ENCODE data around the gene PRKCH.

PRKCH gene

DNA sequence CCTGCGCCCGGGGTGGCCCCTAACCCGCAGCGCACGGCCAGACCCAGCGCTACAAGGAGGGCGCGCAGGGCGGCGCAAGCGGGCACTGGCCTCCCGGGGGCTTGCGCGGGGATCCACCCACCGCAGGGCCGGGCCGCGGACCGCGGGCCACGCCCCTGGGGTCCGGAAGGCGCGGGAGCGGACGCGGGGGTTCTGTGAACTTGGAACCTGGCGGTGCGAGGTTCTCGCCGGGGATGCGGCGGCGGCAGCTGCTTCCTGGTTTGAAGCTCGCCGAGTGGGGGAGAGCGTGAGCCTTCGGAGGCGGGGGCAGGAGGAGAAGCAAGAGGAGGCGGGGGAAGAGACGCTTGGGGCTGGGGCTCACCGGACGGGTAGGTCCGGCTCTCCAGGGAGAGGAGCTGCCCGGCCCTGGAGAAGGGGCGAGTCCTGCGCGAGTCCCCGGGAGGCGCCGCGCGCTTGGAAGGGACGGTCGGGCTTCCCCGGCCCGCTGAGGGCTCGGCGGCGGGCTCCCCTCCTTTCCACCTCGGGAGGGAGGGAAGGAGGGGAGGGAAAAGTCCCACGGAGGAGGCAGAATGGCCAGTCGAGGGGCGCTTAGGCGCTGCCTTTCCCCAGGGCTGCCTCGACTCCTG, at the start of gene PRKCH:
Gene PRKCH (plus strand): TSS at position 195 of the 626 bp plus-strand sequence. CDS start 523 bp downstream, outside the sequence.
- DNase-seq (ENCODE audit: low spot score) (no peak), FAIRE-seq (no peak)

DNA sequence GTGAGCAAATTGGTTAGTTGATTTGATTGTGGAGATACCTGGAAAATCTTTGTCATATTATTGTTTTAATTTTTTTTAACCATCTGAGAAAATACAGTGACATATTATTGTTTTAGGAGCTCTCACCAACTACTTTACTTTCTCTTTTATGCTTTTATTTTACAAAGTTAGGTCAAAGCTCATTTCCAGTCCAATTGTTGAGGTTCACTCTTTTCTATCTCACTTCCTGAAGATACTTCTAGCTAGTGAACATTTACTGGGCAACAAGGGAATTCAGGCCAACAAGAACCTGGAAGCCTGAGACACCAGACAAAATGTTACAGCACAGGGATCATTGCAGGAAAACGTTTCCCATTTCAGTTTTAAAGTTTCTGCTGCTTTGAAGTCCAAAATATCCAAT, 44.1 kb upstream of the PRKCH start:
- no peak for FAIRE-seq
- no peak for DNase-seq (ENCODE audit: low spot score)

DNA sequence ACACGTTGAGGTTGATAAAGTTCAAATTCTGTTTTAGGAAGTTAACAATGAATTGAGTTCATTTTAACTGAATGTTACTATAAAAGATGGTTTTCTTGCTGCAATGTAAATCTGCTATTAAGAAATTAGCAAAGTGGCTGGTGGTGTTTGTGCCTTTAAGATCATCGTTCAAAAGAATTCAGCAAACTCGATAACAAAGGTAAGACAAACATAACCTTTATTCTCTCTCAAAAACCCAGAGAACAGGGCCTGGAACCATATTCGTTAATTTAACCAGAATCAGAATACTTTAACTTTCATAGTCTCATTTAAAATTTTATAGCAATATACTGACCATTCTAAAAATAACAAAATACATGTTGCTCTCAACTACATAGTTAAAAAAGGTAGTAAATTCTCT, 43.6 kb upstream of the PRKCH start:
- DNase-seq (ENCODE audit: low spot score): no peak
- no peak for FAIRE-seq

DNA sequence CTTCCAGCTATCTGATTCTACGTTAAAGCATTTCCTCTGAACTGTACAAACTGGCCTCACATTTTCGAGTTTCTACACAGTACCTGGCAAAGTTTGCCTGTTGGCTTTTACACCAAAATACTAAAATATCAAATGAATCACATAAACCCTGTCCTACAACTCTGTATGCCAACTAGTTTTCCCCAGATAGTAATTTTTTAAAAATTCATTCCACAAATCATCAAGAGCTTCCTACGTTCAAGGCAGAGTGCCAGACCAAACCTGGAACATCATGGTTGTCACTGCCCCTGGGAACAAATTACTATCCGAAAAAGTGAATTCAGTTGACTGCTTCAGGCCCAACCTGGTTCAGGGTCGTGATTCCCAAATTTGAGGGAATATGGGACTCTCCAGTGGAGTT, 42.3 kb upstream of the PRKCH start:
- DNase-seq (ENCODE audit: low spot score) (no peak), FAIRE-seq (no peak)

DNA sequence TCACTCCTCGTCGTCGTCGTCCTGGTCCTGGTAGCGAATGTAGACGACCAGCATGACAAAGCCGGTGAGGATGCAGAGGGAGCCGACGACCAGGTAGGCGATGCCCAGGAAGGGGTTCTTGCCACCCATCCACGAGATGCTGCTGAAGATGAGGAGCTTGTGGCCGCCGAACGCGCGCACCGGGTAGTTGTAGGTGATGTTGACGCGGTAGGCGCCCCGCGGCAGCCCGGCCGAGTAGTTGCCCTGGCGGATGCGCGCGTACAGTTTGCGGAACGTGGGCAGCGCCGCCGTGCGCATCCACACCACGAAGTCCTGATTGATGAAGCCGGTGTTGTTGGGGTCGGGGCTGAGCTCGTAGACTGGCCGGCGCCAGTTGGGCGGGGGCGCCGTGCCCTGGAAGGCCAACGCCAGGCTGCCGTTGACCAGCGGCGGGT, 41.3 kb upstream of the PRKCH start:
- DNase-seq (ENCODE audit: low spot score) (no peak), FAIRE-seq (no peak)

DNA sequence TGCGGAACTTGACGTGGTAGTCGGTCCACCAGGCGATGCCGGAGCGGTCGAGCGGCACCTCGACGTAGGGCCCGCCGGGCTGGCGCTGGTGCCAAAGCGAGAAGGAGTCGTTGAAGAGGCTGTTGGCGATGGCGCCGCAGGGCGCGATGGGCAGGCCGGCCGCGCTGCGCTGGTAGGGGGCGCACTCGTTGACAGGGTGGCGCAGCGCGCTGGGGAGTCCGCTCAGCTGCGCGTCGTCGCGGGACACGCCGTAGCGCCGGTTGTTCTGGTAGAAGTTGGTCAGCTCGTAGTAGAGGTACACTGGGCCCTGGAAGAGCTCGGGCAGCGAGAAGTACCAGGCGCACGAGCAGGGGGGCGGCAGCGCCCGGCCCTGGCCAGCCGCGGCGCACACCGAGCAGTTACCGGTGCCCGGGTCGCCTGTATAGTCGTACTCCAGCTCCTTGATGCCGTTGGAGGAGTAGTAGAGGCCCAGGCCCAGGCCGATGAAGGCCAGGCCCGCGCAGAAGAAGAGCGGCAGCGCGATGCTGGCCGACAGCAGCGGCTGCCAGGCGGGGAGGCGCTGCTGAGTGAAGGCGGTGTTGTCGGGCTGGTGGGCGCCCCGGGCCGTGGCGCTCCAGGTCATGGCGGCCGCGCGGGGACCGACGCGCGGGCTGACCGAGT, 40.7 kb upstream of the PRKCH start:
- DNase-seq (ENCODE audit: low spot score) (no peak), FAIRE-seq (no peak)

DNA sequence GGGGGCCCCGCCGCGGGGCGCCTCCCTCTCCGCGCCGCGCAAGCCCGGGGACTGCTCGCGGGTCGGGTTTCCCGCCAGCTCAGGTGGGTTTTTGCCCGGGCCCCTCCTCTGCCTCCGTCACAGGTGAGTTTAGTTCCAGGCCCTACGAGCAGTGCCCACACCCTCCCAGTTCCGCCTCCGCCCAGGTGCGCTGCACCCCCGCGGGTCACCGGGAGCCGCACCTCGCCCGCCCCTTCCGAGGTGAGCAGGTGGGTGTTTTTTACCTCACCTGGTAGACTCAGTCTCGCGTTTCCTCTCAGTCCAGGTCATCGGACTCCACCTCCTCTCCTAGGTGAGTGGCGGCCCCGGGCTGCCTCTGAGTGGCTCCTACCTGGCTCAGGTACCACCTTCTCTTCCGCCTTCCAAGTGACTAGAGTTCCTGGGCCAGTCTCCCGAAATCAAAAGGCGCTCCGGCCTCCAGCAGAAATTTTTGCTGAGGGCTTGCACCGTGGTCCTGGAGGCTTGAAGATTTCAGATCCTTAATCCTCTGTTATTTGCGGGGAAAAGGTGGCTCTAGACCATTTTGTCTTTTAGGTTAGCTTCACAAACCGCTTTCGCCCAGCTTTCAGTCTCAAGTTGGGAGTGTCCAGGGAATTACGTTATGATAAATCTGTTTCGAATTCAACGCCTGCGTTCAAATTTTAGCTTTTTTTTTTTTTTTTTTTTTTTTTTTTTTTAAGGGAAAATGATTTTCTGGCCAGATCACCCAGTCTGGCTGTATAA, 40.0 kb upstream of the PRKCH start, which contains the start of gene TMEM30B:
Gene TMEM30B (minus strand): TSS at position 153 of the 762 bp plus-strand sequence. CDS start 191 bp downstream, outside the sequence.
- DNase-seq (ENCODE audit: low spot score): no peak
- no peak for FAIRE-seq

DNA sequence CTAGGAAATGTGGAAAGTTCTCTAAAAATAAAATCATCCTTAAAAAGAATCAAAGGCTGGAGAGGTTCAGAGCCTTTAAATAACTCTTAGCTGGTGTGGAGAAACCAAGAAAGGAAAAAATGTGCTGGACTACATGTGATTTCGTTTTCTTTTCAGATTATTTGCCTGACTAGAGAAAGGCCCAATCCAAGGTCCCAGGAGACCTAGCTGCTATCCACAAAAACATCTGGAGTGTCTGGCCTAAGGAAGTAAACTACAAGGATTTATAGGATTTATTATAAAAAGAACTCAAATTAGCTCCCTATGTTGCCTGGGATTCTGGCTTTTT, 39.5 kb upstream of the PRKCH start:
- DNase-seq (ENCODE audit: low spot score) (no peak), FAIRE-seq (no peak)

DNA sequence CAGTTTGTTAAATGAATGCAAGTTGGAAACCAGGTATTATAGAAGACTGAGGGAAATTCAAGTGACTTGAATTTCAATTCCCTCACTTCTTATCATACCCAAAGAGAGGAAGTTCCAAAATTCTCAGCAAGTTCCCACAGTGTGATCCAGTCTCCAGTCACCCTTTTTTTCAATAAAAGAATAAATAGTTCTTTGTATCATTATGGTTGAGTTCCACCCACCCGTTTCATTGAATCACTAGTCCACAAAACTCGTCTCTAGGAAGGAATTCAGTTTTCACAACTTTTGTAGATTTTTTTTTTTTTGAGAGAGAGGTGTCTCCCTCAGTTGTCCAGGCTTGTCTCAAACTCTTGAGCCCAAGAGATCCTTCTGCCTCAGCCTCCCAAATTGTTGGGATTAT, 38.6 kb upstream of the PRKCH start:
- no peak for DNase-seq (ENCODE audit: low spot score)
- FAIRE-seq: no peak

DNA sequence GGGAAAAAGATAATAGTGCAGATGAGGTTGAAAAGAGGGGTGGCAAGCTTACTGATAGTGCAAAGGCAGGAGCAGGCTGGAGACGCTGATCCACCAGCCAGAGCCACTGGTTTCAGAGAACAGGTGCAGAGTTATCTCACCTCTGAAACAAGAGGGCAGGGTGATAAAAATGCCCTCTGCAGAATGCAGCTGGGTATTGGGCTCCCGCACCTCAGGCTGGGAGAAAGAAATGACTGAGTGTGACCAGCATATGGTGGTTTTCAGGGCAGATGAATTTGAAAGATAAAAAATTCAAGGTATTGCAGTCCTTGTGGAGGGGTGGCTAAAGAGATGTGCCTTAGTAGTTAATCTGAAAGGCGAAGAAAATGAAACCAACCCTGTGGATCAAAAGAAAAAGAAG, 37.4 kb upstream of the PRKCH start:
- FAIRE-seq (no peak), DNase-seq (ENCODE audit: low spot score) (no peak)

DNA sequence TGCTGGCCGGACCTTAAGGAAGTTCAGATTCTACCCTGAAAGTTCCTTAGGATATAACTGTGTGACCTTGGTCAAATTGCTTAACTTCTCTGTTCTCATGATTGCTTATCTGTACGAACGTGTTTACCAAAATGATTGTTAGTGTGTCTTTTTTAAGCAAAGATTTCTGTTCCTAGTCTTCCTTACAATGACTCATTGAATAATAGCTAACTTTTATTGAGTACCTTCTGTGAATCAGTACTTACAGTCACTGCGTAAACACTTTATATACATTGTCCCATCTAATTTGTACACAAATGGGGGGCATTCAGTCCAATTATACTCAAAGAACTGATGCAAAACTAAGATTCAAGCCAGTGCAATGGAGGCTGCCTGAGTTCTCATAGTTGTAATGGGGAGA, 36.0 kb upstream of the PRKCH start:
- DNase-seq (ENCODE audit: low spot score) (no peak), FAIRE-seq (no peak)

DNA sequence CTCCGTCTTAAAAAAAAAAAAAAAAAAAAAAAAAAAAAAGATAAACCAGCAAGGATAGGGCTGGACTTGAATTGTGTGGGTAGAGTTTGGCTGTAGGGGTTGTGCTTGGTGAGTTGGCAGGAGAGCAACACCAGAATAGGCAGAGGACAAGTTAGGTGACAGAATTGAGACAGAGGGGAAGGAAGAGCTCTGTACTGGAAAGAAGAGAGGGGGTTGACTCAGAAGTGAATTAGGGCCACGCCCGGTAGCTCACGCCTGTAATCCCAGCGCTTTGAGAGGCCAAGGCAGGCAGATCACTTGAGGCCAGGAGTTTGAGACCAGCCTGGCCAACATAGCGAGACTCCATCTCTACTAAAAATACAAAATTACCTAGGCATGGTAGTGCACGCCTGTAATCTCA, 34.2 kb upstream of the PRKCH start:
- no peak for DNase-seq (ENCODE audit: low spot score)
- no peak for FAIRE-seq

DNA sequence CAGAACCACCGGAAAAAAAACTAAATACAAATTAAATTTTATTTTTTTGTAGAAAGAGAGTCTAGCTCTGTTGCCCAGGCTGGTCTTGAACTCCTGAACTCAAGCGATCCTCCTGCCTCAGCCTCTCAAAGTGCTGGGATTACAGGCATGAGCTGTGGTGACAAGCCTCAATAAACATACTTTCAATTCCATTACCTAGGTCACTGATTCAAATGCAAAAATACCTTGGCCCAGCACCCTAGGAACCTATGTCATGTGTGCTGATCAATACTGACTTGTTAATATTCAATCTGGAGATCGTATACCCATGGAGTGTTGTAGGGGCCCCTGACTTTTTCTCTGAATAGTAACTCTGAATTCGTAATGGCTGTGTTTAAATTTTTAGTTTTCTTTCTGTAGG, 33.2 kb upstream of the PRKCH start:
- no peak for DNase-seq (ENCODE audit: low spot score)
- FAIRE-seq: no peak

DNA sequence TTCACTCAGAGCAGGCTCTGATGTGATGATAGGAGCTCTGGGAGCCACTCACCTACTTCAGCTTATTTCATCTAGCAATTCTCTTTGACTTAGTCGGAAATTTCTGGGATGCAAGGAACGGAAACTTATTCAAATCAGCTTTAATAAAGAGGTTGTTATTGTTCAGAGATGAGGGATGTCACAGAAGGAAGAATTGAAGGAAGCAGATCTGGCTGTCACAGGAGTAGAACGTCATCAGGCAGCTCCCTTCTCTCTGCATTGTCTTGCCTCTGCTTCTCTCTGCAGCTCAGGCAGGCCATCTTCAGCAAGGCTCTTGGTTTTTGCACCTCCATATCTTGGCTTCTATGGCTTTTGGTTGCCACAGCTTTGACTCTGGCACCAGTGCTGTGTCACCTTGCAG, 32.7 kb upstream of the PRKCH start:
- FAIRE-seq (no peak), DNase-seq (ENCODE audit: low spot score) (no peak)

DNA sequence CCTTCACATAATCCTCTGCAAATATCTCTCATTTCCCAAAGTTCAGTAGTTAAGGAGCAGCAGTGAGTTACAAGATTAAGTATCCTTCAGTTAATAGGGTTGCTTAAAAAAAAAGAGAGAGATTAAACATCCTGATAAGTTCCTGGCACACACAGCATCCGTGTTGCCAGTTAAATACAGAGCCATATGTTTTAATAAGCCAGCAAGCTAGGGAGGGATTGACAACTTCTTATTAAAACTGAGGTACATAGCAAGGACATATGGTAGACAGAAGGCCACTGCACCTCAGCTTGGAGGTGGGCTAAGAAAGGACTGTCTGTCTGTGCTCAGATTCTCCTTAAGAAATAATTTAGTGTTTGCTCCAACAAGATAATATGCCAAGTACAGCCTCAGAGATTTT, 30.7 kb upstream of the PRKCH start:
- FAIRE-seq: no peak
- DNase-seq (ENCODE audit: low spot score): no peak

DNA sequence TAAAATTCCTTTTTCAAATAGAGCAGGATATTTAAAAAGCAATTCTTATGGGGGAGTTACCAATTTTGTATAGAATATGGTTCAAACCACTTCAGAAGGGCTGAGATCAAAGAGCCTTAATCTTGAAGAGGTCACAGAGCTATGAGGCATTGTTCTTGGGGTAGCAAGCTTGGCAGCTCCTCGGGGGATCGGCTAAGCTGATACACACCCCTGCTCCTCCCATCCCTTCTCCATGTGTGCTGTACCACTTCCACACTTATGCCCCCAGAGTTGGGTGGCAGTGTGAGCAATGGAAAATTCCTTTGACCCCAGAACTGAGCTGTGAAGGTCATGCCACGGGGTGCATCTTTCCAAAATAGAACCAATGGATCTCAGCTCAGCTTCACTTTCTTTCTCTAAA, 25.2 kb upstream of the PRKCH start:
- FAIRE-seq (no peak), DNase-seq (ENCODE audit: low spot score) (no peak)

DNA sequence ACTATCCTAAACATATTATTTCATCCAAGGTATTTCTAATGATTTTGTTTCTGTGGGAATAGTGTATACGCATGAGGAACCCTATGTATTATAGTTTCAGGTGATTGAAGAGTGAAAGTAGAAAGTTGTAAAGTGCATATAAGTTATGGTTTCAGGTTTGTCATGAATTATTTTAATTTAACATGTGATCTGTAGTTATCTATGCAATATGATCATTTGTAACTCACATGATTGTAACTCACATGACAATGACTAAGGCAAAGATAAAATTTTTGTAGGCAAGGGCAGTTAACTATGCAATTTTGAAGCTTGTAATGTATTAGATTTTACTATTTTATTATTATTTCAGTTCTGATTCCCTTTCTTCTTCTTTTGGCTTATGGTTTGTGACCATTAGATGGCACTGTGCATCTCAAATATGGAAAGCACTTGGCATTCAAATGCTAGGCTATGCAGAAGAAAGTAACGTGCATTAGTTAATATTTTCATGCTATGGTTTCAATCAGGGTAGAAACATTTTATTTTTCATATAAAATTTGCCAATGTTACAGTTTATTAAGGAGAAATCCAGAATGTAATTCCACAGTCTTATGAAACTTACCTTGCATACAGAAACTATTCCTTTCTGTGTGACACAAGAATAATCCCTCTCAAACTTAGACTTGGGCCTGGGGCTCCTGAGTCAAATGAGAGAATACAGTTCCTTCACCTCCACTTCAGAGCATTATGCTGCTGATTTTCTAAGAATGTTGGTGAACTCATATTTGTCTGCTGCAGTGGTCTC, 24.5 kb upstream of the PRKCH start:
- peak; percentile 5 for FAIRE-seq
- peak; percentile 7 for DNase-seq (ENCODE audit: low spot score)

DNA sequence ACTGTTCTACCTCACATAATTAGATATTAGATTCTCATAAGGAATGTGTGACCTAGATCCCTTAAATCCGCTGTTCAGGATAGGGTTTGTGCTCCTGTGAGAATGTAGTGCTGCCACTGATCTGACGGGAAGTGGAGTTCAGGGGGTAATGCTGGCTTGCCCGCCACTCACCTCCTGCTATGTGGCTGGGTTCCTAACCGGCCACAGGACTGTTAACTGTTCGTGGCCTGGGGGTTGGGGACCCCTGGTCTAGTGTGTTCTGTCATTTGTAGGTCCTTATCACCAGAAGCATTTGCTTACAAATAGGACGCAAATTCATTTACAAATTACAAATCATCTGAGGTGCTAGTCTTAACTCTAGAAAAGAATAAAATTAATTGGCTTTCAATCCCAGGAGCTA, 23.8 kb upstream of the PRKCH start:
- FAIRE-seq: no peak
- no peak for DNase-seq (ENCODE audit: low spot score)

DNA sequence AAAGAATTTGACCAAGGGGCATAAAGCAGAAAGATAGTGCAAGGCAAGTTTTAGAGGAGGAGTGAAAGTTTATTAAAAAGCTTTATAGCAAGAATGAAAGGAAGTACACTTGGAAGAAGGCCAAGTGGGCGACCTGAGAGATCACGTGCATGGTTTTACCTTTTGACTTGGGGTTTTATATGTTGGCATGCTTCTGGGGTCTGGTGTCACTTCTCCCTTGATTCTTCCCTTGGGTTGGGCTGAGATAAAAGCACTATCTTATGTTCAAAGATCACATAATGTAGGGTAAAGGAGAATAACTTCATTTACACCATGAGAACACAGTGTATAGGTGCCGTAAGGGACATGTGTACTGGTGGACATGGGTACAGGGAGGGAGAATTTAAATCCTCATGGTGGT, 22.6 kb upstream of the PRKCH start:
- DNase-seq (ENCODE audit: low spot score) (no peak), FAIRE-seq (no peak)

DNA sequence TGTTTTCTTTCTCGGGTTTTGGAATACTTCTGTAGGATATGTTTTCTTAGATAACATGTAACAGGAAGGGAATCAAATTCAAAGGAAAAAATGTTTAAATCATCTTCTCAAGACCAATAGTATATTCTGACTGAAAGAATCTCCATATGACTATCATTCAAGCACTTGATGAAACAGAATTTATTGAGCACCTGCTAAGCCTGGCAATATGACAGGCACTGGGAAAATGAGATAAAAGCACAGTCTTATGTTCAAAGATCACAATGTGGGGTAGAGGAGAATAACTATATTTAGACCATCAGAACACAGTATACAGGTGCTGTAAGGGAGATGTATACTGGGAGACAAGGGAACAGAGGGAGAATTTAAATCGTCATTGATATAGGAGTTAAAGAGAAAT, 21.2 kb upstream of the PRKCH start:
- DNase-seq (ENCODE audit: low spot score): no peak
- no peak for FAIRE-seq

DNA sequence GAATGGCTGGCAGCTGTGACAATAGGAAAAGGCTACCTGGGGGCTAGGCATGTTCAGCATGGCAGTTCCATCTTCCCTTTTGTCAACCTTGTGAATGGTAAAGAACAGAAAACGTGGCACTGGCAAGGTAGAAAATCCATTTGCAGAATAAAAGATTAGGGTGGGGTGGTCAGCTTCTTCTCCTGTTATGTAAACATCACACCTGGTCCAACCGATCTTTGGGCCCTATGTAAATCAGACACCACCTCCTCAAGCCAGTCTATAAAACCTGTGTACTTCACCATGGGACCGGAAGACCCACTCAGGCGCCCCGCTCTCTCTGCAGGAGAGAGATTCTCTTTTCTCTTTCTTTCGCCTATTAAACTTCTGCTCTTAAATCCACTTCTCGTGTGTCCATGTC, 20.6 kb upstream of the PRKCH start:
- no peak for FAIRE-seq
- no peak for DNase-seq (ENCODE audit: low spot score)

DNA sequence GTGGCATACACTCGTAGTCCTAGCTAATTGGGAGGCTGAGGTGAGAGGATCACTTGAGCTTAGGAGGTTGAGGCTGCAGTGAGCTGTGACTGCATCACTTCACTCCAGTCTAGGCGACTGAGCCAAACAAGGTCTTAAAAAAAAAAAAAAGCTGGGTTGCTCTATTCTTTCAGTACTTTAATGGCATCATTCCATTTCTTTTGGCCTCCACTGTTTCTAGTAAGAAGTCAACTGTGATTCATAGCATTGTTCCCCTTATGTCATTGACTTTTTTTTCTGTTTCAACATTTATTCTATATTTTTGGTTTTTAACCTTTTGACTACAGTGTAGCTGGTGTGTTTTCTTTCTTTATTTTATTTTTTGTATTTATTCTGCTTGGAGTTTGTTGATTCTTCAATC, 16.7 kb upstream of the PRKCH start:
- DNase-seq (ENCODE audit: low spot score) (no peak), FAIRE-seq (no peak)
